ENCODE data around the gene CACTIN. TPM values are rescaled to one million over a fixed set of nuclear protein-coding genes. Genes with fewer than 3 reads are reported as not detected.
"Not testable (repeated sequence)": the region's sequence is repeated elsewhere in the genome, so short reads cannot be mapped to it uniquely, and the experiment has no call there.

CACTIN gene
- total and polyA plus RNA-seq, 9 donors, result 2.7 to 39.1 (median 28.8) TPM

- H3K9me3 ChIP-seq, result no peaks in the 10 kb centered on the region
- DNase-seq, result peak in 1 of 5 donors; percentile 57
- no peak for TF ChIP-seq CTCF (IDR thresholded peaks at IDR 0.05)
- intact Hi-C loops (cut with DNase I), result no loop called here
- peak overlapping the region; percentile 85 to 96 for H3K27ac ChIP-seq
- 75 to 84% (median 80%) methylated on average over 16 of the region's 16 CpGs for WGBS, 3 donors
- no peaks in the 10 kb centered on the region for H3K27me3 ChIP-seq
- peaks cover 19% of the 10 kb centered on the region for H3K4me1 ChIP-seq (ENCODE audit: insufficient read depth)
- H3K36me3 ChIP-seq, result no peaks in the 10 kb centered on the region
- no peak overlapping the region for H3K4me3 ChIP-seq
These were observed 5.5 kb upstream of the CACTIN start for GRCh38 chr19:3632098-3632497.

GRCh38 chr19:3631053-3631861, 4.7 kb upstream of the CACTIN start:
- DNase-seq, result no peak
- Histone ChIP-seq H3K4me3 (no peak overlapping the region), H3K9me3 (no peaks in the 10 kb centered on the region), H3K27ac (peak overlapping the region; percentile 25 to 96), H3K27me3 (no peaks in the 10 kb centered on the region), H3K36me3 (no peaks in the 10 kb centered on the region), H3K4me1 (ENCODE audit: insufficient read depth) (peaks cover 19% of the 10 kb centered on the region)
- 83 to 87% (median 86%) methylated on average over 31 to 43 of the region's 43 CpGs for WGBS, 3 donors
- intact Hi-C loops (cut with DNase I), result no loop called here
- no peak for TF ChIP-seq CTCF (IDR thresholded peaks at IDR 0.05)
- no peak for TF ChIP-seq EP300 (IDR thresholded peaks at IDR 0.05)
- TF ChIP-seq POLR2A (IDR thresholded peaks at IDR 0.05), result no peak

- intact Hi-C loops (cut with DNase I); H3K27ac ChIP-seq; H3K36me3 ChIP-seq; H3K27me3 ChIP-seq; H3K9me3 ChIP-seq; DNase-seq; H3K4me3 ChIP-seq: not testable (repeated sequence)
- H3K4me1 ChIP-seq (ENCODE audit: insufficient read depth), result peaks cover 23% of the 10 kb centered on the region
- 50 to 59% (median 53%) methylated on average over 9 of the region's 9 CpGs for WGBS, 3 donors
These were observed 2.2 kb upstream of the CACTIN start for GRCh38 chr19:3628766-3629165.

- 46 to 58% (median 52%) methylated on average over 7 of the region's 7 CpGs for WGBS, 3 donors
- intact Hi-C loops (cut with DNase I), result no loop called here
- DNase-seq, result no peak
These were observed 747 bp upstream of the CACTIN start for GRCh38 chr19:3627351-3627723.

More at GRCh38 chr19:3627351-3627723, 747 bp upstream of the CACTIN start:
- Histone ChIP-seq H3K36me3 (no peaks in the 10 kb centered on the region), H3K27ac (peak overlapping the region in 1 of 2 donors; percentile 96), H3K4me1 (ENCODE audit: insufficient read depth) (peaks cover 15% of the 10 kb centered on the region), H3K4me3 (no peak overlapping the region), H3K27me3 (no peaks in the 10 kb centered on the region), H3K9me3 (no peaks in the 10 kb centered on the region)
- TF ChIP-seq CTCF (IDR thresholded peaks at IDR 0.05) (no peak), POLR2A (IDR thresholded peaks at IDR 0.05) (no peak), EP300 (IDR thresholded peaks at IDR 0.05) (no peak)
